ENCODE results near the gene CLIP4.
"Not testable (repeated sequence)": the region's sequence is repeated elsewhere in the genome, so short reads cannot be mapped to it uniquely, and the experiment has no call there.

Gene CLIP4

GRCh38 chr2:29114946-29115609 is at the start of gene CLIP4:
CLIP4 (plus strand) TSS chr2:29115415; CDS start chr2:29121389, 5,974 bp downstream.
- DNase-seq (ENCODE audit: low spot score): no peak

- no peak for DNase-seq (ENCODE audit: low spot score)
These were observed 48.8 kb upstream of the CLIP4 start for GRCh38 chr2:29066271-29066860.

GRCh38 chr2:29066997-29067605 is 48.1 kb upstream of the CLIP4 start:
- DNase-seq (ENCODE audit: low spot score): no peak

GRCh38 chr2:29068513-29068912 is 46.7 kb upstream of the CLIP4 start:
- no peak for DNase-seq (ENCODE audit: low spot score)

GRCh38 chr2:29070526-29070925 is 44.7 kb upstream of the CLIP4 start:
- DNase-seq (ENCODE audit: low spot score): no peak

GRCh38 chr2:29071032-29071975 is 43.9 kb upstream of the CLIP4 start:
- DNase-seq (ENCODE audit: low spot score): no peak

- DNase-seq (ENCODE audit: low spot score): no peak
These were observed 43.0 kb upstream of the CLIP4 start for GRCh38 chr2:29072251-29072650.

GRCh38 chr2:29072971-29073725 is 42.1 kb upstream of the CLIP4 start:
- no peak for DNase-seq (ENCODE audit: low spot score)

- DNase-seq (ENCODE audit: low spot score): no peak
These were observed 41.3 kb upstream of the CLIP4 start for GRCh38 chr2:29073933-29074332.

- DNase-seq (ENCODE audit: low spot score): no peak
These were observed 40.8 kb upstream of the CLIP4 start, which contains the start of gene PCARE for GRCh38 chr2:29074411-29074810. PCARE (minus strand) TSS chr2:29074523; CDS start chr2:29074261, 262 bp downstream.

- DNase-seq (ENCODE audit: low spot score): no peak
These were observed 39.1 kb upstream of the CLIP4 start for GRCh38 chr2:29075894-29076705.

GRCh38 chr2:29079887-29080286 is 35.3 kb upstream of the CLIP4 start:
- no peak for DNase-seq (ENCODE audit: low spot score)

- DNase-seq (ENCODE audit: low spot score): no peak
These were observed 34.1 kb upstream of the CLIP4 start for GRCh38 chr2:29080886-29081743.

- DNase-seq (ENCODE audit: low spot score): no peak
These were observed 32.3 kb upstream of the CLIP4 start for GRCh38 chr2:29082804-29083495.

- DNase-seq (ENCODE audit: low spot score): no peak
These were observed 30.7 kb upstream of the CLIP4 start for GRCh38 chr2:29084554-29084953.

GRCh38 chr2:29090311-29090710 is 24.9 kb upstream of the CLIP4 start:
- DNase-seq (ENCODE audit: low spot score): not testable (repeated sequence)

- DNase-seq (ENCODE audit: low spot score): no peak
These were observed 18.2 kb upstream of the CLIP4 start for GRCh38 chr2:29096969-29097368.

- DNase-seq (ENCODE audit: low spot score): no peak
These were observed 17.6 kb upstream of the CLIP4 start for GRCh38 chr2:29097569-29097968.

- no peak for DNase-seq (ENCODE audit: low spot score)
These were observed 14.7 kb upstream of the CLIP4 start for GRCh38 chr2:29100564-29100963.
